Lower leg skin (tissue), 3 donors: Measurements from ENCODE around the gene MIPOL1.

Source experiments
- CTCF ChIP-seq, 3 donors: fragments of 450-650 bp; IDR thresholded peaks; one replicate each; pipeline ENCODE4 v1.5.1; 2016; ENCODE audit warnings: antibody characterized with exemption in 3 of 3, mild to moderate bottlenecking in 3 of 3, moderate library complexity in 2 of 3
- POLR2A ChIP-seq, 2 donors: fragments of 450-650 bp; IDR thresholded peaks; one replicate each; pipeline ENCODE4 v1.6.1; 2016 to 2017; ENCODE audit warnings: antibody characterized with exemption in 2 of 2, mild to moderate bottlenecking in 1 of 2, moderate library complexity in 1 of 2

GRCh38 chr14:37272569-37272968, 74.8 kb downstream of the MIPOL1 start:
- TF ChIP-seq CTCF (IDR thresholded peaks at IDR 0.05) (no peak), POLR2A (IDR thresholded peaks at IDR 0.05) (no peak)
